ENCODE data around the gene ANP32B.
A peak's percentile ranks its signal among the peaks of the same experiment; 100 is the strongest.
"Not testable (repeated sequence)": the region's sequence is repeated elsewhere in the genome, so short reads cannot be mapped to it uniquely, and the experiment has no call there.

ANP32B gene

DNA sequence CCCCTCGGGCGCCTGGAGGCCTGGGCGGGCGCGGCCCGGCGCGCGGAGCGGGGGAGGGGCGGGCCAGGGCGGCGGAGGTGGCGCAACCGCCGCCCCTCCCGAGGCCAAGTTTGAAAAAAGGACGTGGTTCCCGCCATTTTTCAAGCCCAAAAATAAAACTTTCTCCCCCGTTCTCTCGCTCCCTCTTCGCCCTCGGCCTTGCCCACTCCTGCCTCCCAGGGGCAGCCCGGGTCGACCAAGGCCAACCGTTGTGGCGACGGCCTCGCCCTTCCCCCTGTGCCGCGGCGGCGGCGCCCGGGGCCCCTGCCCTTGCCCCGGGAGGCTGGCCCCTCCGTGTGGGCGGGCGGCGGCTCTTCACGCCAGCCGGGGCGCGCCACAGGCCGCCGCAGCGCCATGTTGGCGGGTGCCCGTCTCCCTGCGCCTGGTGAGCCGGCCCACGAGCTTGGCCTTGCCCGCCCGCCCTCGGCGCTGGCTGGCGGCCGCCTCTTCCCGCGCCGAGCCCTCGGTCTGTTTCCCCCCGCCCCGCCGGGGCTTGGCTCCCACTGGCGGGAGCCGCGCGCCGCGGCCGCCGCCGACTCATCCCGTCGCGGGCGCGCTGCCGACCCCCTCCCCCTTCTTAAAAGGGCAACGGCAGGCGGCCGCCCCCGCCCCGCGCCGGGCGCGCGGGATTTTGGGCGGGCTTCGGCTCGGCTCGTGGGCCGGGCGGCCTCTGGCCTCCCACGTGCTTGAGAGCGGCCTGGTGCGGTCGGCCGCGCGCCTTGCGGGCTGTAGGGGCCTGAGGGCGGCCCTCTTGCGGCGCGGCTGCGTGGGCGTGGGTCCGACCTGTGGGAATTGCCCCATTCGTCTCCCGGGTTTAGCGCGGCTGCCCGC, 1.3 kb downstream of the ANP32B start:
- FAIRE-seq (peak; percentile 38), DNase-seq (ENCODE audit: insufficient read length) (peak; percentile 63)
- TF ChIP-seq POLR2AphosphoS5 (IDR thresholded peaks at IDR 0.05; ENCODE audit: low read depth, low read length) (peak; percentile 60), POLR2A (IDR thresholded peaks at IDR 0.05; ENCODE audit: low read depth, low read length) (peak; percentile 82), TAF1 (IDR thresholded peaks at IDR 0.05; ENCODE audit: borderline replicate concordance, low read depth, low read length) (peak; percentile 55; the same call in 1 of the 2 replicates)

DNA sequence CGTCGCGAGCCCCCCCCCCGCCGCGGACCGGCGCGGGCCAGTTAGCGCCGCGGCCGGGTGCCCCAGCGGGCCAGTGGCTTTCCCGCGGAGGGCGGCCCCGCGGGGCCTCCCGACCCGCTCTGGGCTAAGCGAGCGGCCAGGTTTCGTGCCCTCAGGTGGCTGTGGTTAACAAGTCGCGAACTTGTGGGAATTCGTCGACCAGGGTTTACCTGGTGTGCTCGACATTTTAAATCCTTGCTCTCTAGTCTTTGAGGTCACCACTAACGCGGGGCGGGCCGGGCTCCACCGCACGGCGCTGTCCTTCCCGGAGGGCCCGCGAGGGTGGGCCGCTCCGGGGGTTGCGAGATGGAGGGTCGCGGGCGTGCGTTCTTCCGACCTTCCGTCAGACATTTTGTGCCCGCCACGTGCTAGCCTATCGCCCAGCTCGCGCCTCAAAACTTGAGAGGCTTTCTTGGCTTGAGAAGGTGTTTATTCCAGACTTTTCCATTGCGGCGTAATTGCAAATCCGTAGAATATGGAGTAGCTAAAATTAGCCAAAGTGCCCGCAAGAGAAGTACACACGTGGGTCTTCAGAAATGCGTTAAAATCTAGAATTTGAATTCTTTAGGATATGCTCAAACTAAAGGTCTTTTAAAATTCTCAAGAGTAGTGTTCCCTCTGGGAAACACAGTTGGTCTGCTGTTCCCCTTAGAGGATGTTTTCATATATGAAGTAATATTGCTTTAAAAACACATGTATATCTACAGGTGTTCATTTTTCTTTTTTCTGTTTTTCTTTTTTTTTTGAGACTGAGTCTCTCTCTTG, 2.1 kb downstream of the ANP32B start:
- DNase-seq (ENCODE audit: insufficient read length) (no peak), FAIRE-seq (peak; percentile 73)
- TF ChIP-seq POLR2AphosphoS5 (IDR thresholded peaks at IDR 0.05; ENCODE audit: low read depth, low read length) (no peak), TAF1 (IDR thresholded peaks at IDR 0.05; ENCODE audit: borderline replicate concordance, low read depth, low read length) (no peak), POLR2A (IDR thresholded peaks at IDR 0.05; ENCODE audit: low read depth, low read length) (no peak)

DNA sequence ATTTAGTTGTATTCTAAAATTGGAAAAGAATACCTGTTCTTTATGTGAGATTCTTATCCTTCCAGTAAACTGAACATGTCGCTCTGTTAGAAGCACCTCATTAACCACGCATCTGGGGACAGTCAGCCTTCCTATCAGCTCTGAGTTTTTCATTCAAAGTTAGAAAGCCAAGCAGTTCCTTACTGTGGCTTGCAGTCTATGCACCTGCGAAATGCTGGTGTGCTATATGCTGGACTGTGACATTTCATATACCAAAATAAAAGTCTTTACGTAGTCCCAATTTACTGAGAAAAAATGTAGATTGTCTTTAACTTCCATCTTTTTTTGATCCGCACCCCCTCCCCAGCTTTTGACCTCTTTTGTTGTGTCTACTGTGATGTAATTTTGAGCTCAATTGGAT, 4.3 kb downstream of the ANP32B start:
- DNase-seq (ENCODE audit: insufficient read length) (no peak), FAIRE-seq (peak; percentile 38)
- TF ChIP-seq POLR2AphosphoS5 (IDR thresholded peaks at IDR 0.05; ENCODE audit: low read depth, low read length) (no peak), TAF1 (IDR thresholded peaks at IDR 0.05; ENCODE audit: borderline replicate concordance, low read depth, low read length) (no peak)

DNA sequence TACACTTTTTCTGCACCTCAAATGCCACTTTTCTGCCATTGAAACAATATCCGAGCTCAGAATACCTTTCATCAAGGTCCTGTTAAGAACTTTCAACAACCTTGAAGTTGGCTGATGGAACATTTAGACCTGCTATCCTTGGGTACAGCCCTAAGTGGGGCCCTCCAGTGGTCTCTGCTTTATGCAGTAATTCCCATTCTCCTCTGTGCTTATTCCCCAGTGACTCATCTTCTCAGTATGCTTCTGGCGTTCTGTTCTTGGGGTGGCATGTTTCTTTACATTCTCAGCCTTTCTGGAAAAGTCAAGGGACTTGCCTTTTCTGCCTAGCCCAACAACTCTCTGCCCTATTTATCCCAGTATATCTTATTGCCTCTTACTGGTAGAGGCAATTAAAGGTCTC, 7.1 kb downstream of the ANP32B start:
- FAIRE-seq (peak; percentile 56), DNase-seq (ENCODE audit: insufficient read length) (no peak)
- no peak for TF ChIP-seq POLR2AphosphoS5 (IDR thresholded peaks at IDR 0.05; ENCODE audit: low read depth, low read length)
- no peak for TF ChIP-seq POLR2A (IDR thresholded peaks at IDR 0.05; ENCODE audit: low read depth, low read length)
- no peak for TF ChIP-seq TAF1 (IDR thresholded peaks at IDR 0.05; ENCODE audit: borderline replicate concordance, low read depth, low read length)

DNA sequence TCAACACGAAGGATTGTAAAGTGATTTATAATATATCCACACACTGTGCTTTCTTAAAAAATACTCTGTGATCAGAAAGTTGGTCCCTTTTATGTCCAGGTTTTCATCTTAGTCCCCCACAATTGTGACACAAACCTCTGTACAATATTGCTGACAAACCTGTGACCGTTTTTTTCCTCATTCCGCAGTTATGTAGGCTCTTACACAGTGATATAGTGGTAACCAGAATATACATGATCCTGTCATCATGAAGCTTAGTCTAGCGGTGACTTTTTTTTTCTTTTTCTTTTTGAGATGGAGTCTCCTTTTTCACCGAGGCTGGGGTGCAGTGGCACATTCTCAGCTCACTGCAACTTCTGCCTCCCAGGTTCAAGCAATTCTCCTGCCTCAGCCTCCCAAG, 8.7 kb downstream of the ANP32B start:
- DNase-seq (ENCODE audit: insufficient read length) (no peak), FAIRE-seq (peak; percentile 38)
- TF ChIP-seq POLR2A (IDR thresholded peaks at IDR 0.05; ENCODE audit: low read depth, low read length): no peak
- no peak for TF ChIP-seq TAF1 (IDR thresholded peaks at IDR 0.05; ENCODE audit: borderline replicate concordance, low read depth, low read length)
- no peak for TF ChIP-seq POLR2AphosphoS5 (IDR thresholded peaks at IDR 0.05; ENCODE audit: low read depth, low read length)

DNA sequence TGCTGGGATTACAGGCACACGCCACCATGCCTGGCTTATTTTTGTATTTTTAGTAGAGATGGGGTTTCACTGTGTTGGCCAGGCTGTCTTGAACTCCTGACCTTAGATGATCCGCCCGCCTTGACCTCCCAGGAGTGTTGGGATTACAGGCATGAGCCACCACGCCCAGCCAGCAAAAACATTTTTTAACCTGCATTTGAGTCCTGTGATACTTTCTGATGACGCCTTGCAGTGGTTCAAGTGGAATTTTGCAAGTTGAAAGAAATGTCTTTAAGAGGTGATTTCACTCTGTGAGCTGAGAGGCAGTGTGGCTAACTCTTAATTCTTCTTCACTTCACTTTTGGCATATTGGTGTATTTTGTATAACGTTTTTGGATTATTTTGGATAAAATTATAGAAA, 9.1 kb downstream of the ANP32B start:
- DNase-seq (ENCODE audit: insufficient read length) (no peak), FAIRE-seq (no peak)
- no peak for TF ChIP-seq POLR2A (IDR thresholded peaks at IDR 0.05; ENCODE audit: low read depth, low read length)
- no peak for TF ChIP-seq TAF1 (IDR thresholded peaks at IDR 0.05; ENCODE audit: borderline replicate concordance, low read depth, low read length)
- TF ChIP-seq POLR2AphosphoS5 (IDR thresholded peaks at IDR 0.05; ENCODE audit: low read depth, low read length): no peak

DNA sequence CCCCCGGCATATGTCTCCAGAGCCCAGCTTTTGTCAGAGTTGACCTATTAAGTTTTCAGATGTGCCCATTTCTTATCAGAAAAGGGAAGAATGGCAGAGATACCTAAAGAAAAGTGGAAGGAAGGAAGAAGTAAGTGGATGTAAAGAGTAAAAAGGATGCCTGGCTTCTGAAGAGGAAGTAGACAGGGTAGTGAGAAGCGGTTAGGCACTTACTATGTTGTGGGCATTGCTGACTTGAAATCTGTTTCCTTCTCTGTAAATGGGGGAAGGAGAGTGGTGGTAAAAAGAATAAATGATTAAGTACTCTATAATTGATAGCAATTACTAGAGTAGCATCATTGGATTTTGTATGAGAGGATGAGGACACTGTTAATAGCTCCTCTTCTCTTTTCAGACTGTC, 9.9 kb downstream of the ANP32B start:
- no peak for DNase-seq (ENCODE audit: insufficient read length)
- TF ChIP-seq POLR2A (IDR thresholded peaks at IDR 0.05; ENCODE audit: low read depth, low read length): no peak
- TF ChIP-seq TAF1 (IDR thresholded peaks at IDR 0.05; ENCODE audit: borderline replicate concordance, low read depth, low read length): no peak
- no peak for TF ChIP-seq POLR2AphosphoS5 (IDR thresholded peaks at IDR 0.05; ENCODE audit: low read depth, low read length)
- peak; percentile 69 for FAIRE-seq

DNA sequence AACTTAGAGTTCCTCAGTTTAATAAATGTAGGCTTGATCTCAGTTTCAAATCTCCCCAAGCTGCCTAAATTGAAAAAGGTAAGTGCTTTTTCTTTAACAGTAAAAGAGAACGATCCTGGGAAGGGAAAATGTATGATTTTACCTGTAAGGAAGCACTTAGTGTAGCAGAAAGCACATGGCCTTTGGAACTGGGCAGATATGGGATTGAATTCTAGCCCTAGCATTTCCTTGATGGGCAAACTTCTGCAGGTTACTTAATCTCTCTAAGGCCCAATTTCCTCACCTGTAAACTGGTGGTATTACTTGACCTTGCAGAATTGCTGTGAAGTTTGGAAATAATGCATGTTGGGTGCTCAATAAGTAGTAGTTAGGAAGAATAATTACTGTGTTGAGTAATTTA, 11.6 kb downstream of the ANP32B start:
- DNase-seq (ENCODE audit: insufficient read length): no peak
- FAIRE-seq: no peak
- TF ChIP-seq POLR2A (IDR thresholded peaks at IDR 0.05; ENCODE audit: low read depth, low read length): no peak
- no peak for TF ChIP-seq TAF1 (IDR thresholded peaks at IDR 0.05; ENCODE audit: borderline replicate concordance, low read depth, low read length)
- TF ChIP-seq POLR2AphosphoS5 (IDR thresholded peaks at IDR 0.05; ENCODE audit: low read depth, low read length): no peak

DNA sequence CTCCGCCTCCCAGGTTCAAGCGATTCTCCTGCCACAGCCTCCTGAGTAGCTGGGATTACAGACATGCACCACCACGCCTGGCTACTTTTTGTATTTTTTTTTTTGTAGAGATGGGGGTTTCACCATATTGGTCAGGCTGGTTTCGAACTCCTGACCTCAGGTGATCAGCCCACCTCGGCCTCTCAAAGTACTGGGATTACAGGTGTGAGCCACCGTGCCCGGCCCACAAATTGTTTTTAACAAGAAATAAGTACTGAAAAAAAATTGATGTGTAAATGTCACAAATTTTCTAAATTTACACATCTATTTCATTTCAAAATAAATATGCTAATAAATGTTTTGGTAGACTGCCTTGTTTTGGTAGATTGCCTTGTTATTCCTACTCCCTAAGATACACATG, 13.5 kb downstream of the ANP32B start:
- not testable (repeated sequence) for DNase-seq (ENCODE audit: insufficient read length); FAIRE-seq

DNA sequence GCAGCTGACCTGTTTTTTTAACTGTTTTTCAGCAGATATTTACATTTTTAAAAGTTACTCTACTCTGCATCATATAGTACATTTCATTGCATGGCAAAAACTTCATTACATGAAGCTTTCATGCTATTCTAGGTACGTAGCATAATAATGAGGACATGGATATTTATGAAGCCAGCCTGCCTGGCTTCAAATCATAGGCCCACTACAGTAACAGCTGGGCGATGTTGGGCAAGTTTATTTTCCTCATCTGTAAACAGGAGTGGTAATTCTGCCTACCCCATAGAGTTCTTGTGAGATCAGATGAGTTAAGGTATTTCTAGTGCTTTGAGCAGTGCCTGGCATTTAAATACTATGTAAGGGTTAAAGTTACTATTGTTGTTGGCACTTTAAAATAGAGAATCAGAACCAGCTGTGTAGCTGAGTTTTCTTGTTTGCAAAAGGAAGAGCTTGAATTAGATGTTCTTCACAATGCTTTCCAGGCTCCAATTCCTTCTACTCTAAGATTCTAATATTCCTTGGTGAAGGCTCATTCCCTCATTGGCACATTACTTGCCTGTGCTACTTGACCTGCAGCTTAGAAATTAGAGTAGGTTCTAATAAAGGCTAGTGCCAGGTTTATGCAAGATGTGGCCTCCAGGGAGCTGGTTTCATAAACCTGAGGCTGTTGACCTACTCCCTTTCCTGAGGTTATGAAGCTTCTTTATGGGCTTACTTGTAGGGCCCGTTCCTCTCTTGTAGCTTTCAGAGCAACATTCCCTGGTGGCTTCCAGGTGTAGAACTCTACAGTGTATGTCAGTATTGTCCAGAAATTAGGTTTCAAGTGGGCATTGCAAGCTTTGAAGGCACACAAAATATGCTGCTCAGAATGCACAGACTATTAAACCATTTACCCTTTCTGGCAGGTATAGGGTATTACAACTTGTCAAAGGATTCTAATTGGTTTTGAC, 14.5 kb downstream of the ANP32B start:
- no peak for TF ChIP-seq TAF1 (IDR thresholded peaks at IDR 0.05; ENCODE audit: borderline replicate concordance, low read depth, low read length)
- 0 out of 2 replicates have a peak, but pooled peaks have one; percentile 15 for TF ChIP-seq POLR2AphosphoS5 (IDR thresholded peaks at IDR 0.05; ENCODE audit: low read depth, low read length)
- TF ChIP-seq POLR2A (IDR thresholded peaks at IDR 0.05; ENCODE audit: low read depth, low read length): no peak
- DNase-seq (ENCODE audit: insufficient read length) (no peak), FAIRE-seq (no peak)

DNA sequence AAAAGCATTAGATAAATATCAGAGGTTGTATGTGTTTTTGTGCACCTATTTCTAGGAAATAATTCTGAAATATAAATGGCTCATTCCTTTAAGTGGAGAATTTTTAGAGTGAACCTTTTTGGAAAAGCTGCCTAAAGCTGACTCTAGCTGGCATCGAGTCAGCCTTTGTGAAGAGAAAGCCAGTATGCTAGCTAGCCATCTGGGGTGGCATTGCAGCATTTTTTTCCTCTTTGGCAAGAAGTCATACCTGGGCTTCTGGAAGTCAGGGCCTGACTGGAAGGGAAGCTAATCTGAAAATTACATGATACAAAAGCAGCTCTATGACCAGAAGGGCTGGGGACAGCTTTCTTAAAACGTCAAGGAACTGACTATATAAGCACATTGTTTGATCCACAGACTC, 19.7 kb downstream of the ANP32B start:
- no peak for TF ChIP-seq POLR2A (IDR thresholded peaks at IDR 0.05; ENCODE audit: low read depth, low read length)
- TF ChIP-seq TAF1 (IDR thresholded peaks at IDR 0.05; ENCODE audit: borderline replicate concordance, low read depth, low read length): no peak
- no peak for TF ChIP-seq POLR2AphosphoS5 (IDR thresholded peaks at IDR 0.05; ENCODE audit: low read depth, low read length)
- FAIRE-seq (no peak), DNase-seq (ENCODE audit: insufficient read length) (no peak)
